NCI-H748 treated with DMSO at 0.1 percent for 48 hours (cell line): ENCODE data around the gene GJB4.
"Not testable (repeated sequence)": the region's sequence is repeated elsewhere in the genome, so short reads cannot be mapped to it uniquely, and the experiment has no call there.

ENCODE experiments used
- DNase-seq: peaks from one replicate; lab custom pipeline; 2025; lab: John Stamatoyannopoulos, UW

The GJB4 gene

GRCh38 chr1:34759503-34760357, at the start of gene GJB4:
Gene GJB4, plus strand, starts transcription at chr1:34759740. Its CDS starts 1,515 bp downstream, at chr1:34761255.
- no peak for DNase-seq

- no peak for DNase-seq
Measured at GRCh38 chr1:34710812-34711211, 48.7 kb upstream of the GJB4 start.

GRCh38 chr1:34711485-34711884, 48.1 kb upstream of the GJB4 start:
- DNase-seq = no peak

- no peak for DNase-seq
Measured at GRCh38 chr1:34712007-34712688, 47.4 kb upstream of the GJB4 start.

GRCh38 chr1:34713443-34713842, 46.1 kb upstream of the GJB4 start:
- no peak for DNase-seq

GRCh38 chr1:34714386-34714785, 45.2 kb upstream of the GJB4 start:
- no peak for DNase-seq

GRCh38 chr1:34715139-34715538, 44.4 kb upstream of the GJB4 start:
- DNase-seq = no peak

GRCh38 chr1:34721241-34721640, 38.3 kb upstream of the GJB4 start:
- no peak for DNase-seq

- DNase-seq = no peak
Measured at GRCh38 chr1:34721646-34722355, 37.7 kb upstream of the GJB4 start.

GRCh38 chr1:34726861-34727260, 32.7 kb upstream of the GJB4 start:
- DNase-seq = no peak

- no peak for DNase-seq
Measured at GRCh38 chr1:34730485-34730884, 29.1 kb upstream of the GJB4 start.

- not testable (repeated sequence) for DNase-seq
Measured at GRCh38 chr1:34732831-34733230, 26.7 kb upstream of the GJB4 start.

- no peak for DNase-seq
Measured at GRCh38 chr1:34736692-34737091, 22.8 kb upstream of the GJB4 start.

GRCh38 chr1:34737236-34737635, 22.3 kb upstream of the GJB4 start:
- not testable (repeated sequence) for DNase-seq

- no peak for DNase-seq
Measured at GRCh38 chr1:34739613-34740012, 19.9 kb upstream of the GJB4 start.

- DNase-seq = no peak
Measured at GRCh38 chr1:34740161-34740868, 19.2 kb upstream of the GJB4 start.

GRCh38 chr1:34742667-34743270, 16.8 kb upstream of the GJB4 start:
- peak; percentile 7 for DNase-seq

- no peak for DNase-seq
Measured at GRCh38 chr1:34743775-34744174, 15.8 kb upstream of the GJB4 start.

GRCh38 chr1:34744851-34745250, 14.7 kb upstream of the GJB4 start:
- no peak for DNase-seq

- DNase-seq = no peak
Measured at GRCh38 chr1:34745666-34746065, 13.9 kb upstream of the GJB4 start.

- DNase-seq = no peak
Measured at GRCh38 chr1:34746101-34746500, 13.4 kb upstream of the GJB4 start.
